HG03025 (cell line): ENCODE results near the gene PNKP.

Source experiments
- ATAC-seq: cut with Tn5 transposase; IDR thresholded peaks from one replicate; pipeline ENCODE4 v1.9.1; 2021; ENCODE audit warnings: mild to moderate bottlenecking, moderate library complexity; ENCODE audit not compliant: unreplicated experiment, low FRiP score

Gene PNKP

DNA sequence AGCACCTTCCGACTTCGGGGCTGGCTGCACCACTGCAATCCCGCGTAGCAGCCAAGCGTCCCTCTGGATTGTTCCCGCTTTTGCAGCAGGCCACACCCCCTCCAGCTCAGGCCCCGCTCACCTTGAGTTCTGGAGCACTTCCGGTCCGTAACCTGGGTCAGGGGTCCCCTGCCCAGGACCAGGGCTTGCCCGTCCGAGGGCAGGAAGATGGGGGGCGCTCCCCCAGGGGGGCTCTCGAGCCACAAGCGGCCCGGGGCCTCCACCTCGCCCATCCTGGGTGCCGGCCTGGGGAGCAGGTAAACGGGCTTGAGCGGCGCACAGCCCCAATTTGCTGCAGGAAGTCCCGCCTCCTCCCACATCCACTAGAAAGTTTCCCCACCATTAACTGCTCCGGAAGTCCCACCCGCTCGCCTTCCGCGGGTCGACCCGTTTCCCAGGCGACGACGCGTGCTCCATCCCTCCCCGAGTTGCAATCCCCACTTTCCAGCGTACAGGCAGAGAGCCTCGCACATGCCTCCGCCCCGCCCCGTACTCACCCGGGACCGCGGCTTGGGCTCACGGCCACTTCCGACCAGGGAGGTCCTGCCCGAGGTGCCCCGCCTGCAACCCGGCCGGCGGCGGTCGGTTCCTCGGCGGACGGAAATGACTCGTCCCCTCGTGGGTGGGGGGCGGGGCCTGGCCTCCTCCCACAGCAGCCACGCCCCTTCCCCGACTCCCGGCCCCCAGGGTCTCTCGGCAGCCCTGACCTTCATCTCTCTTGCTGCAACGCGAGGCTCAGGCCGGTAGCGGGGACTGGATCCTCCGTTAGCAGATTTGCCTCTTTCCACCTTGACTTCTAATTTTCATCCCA lies at the start of gene PNKP:
Gene PNKP (minus strand): TSS at position 644 of the 850 bp plus-strand sequence. CDS start 372 bp downstream, at position 272.
- ATAC-seq = no peak

DNA sequence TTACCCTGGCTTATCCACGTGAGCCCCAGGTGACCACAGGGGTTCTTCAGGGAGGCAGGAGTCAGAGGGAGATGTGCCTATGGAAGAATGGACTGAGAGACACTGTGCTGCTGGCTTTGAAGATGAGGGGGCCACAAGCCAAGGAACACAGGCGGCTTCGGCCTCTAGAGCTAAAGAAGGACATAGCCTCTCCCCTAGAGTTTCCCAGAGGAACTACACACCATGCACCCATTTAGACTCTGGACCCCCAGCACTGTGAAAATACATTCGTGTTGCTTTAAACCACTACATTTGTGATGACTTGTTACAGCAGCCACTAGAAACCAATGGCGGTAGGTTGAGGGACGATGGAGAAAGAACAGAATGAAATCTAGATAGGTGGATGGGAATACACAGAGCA lies 47.9 kb upstream of the PNKP start:
- ATAC-seq = no peak

- ATAC-seq = no peak
These were observed 46.3 kb upstream of the PNKP start for GRCh38 chr19:49913720-49914119.

GRCh38 chr19:49912965-49913685 lies 45.7 kb upstream of the PNKP start:
- no peak for ATAC-seq

- no peak for ATAC-seq
These were observed 44.2 kb upstream of the PNKP start for GRCh38 chr19:49911381-49912145.

GRCh38 chr19:49910179-49910578 lies 42.8 kb upstream of the PNKP start:
- no peak for ATAC-seq

GRCh38 chr19:49908480-49909420 lies 41.4 kb upstream of the PNKP start:
- no peak for ATAC-seq

- no peak for ATAC-seq
These were observed 40.5 kb upstream of the PNKP start for GRCh38 chr19:49907745-49908446.

GRCh38 chr19:49906879-49907564 lies 39.6 kb upstream of the PNKP start:
- no peak for ATAC-seq

- no peak for ATAC-seq
These were observed 36.8 kb upstream of the PNKP start for GRCh38 chr19:49904136-49904535.

- ATAC-seq = no peak
These were observed 29.7 kb upstream of the PNKP start, which contains the start of gene IL4I1 for GRCh38 chr19:49896863-49897621. TSS of gene IL4I1 (minus strand) at chr19:49896887. CDS start at chr19:49896160, 727 bp downstream.

- ATAC-seq = no peak
These were observed 28.4 kb upstream of the PNKP start for GRCh38 chr19:49895566-49896297.

- no peak for ATAC-seq
These were observed 27.6 kb upstream of the PNKP start for GRCh38 chr19:49894879-49895565.

GRCh38 chr19:49894011-49894664 lies 26.8 kb upstream of the PNKP start:
- ATAC-seq = no peak

GRCh38 chr19:49892716-49893115 lies 25.3 kb upstream of the PNKP start:
- no peak for ATAC-seq

- no peak for ATAC-seq
These were observed 24.0 kb upstream of the PNKP start for GRCh38 chr19:49891393-49891792.
